ENCODE data around the gene MRPS15.

GRCh38 chr1:36425791-36426190 lies 38.4 kb downstream of the MRPS15 start:
- TF ChIP-seq CTCF (IDR thresholded peaks at IDR 0.05) = no peak
- no peak for TF ChIP-seq ZFX (IDR thresholded peaks at IDR 0.05; ENCODE audit: borderline replicate concordance)

Data from 22Rv1 (cell line).